Ureter (tissue), 1 donor: ENCODE data around the gene HGFAC. TPM values are rescaled to one million over a fixed set of nuclear protein-coding genes. Genes with fewer than 3 reads are reported as not detected.
"Not testable (repeated sequence)": the region's sequence is repeated elsewhere in the genome, so short reads cannot be mapped to it uniquely, and the experiment has no call there.

ENCODE experiments used
- DNase-seq: peaks from one replicate; pipeline ENCODE4 v3.0.0-alpha.2; 2020; ENCODE audit warnings: low spot score
- total RNA-seq: library from RNA; stranded (reverse); gene quantifications from one replicate; pipeline ENCODE4 v1.2.4, GENCODE V29; 2023
- donor health status: DM: yes; HTN: yes; CAD: no.

The HGFAC gene
- total RNA-seq, 1 donor from 2014 or later: not detected

GRCh38 chr4:3442460-3442958, 741 bp downstream of the HGFAC start:
- no peak for DNase-seq

- no peak for DNase-seq
Observed at GRCh38 chr4:3442959-3443749, 1.4 kb downstream of the HGFAC start.

GRCh38 chr4:3443750-3444309, 2.1 kb downstream of the HGFAC start:
- no peak for DNase-seq

- DNase-seq: no peak
Observed at GRCh38 chr4:3444351-3445110, 2.8 kb downstream of the HGFAC start.

- DNase-seq: no peak
Observed at GRCh38 chr4:3445111-3445820, 3.5 kb downstream of the HGFAC start.

GRCh38 chr4:3445829-3446545, 4.2 kb downstream of the HGFAC start:
- no peak for DNase-seq

- DNase-seq: no peak
Observed at GRCh38 chr4:3446631-3447320, 5.0 kb downstream of the HGFAC start.

GRCh38 chr4:3447431-3448395, 5.9 kb downstream of the HGFAC start:
- no peak for DNase-seq

- no peak for DNase-seq
Observed at GRCh38 chr4:3449047-3449573, 7.3 kb downstream of the HGFAC start.

GRCh38 chr4:3449574-3450534, 8.1 kb downstream of the HGFAC start:
- DNase-seq: no peak

GRCh38 chr4:3450643-3451042, 8.9 kb downstream of the HGFAC start:
- no peak for DNase-seq

GRCh38 chr4:3451956-3452355, 10.2 kb downstream of the HGFAC start:
- no peak for DNase-seq

GRCh38 chr4:3452376-3452775, 10.6 kb downstream of the HGFAC start:
- no peak for DNase-seq

GRCh38 chr4:3455596-3455995, 13.8 kb downstream of the HGFAC start:
- not testable (repeated sequence) for DNase-seq

- DNase-seq: no peak
Observed at GRCh38 chr4:3458371-3458770, 16.6 kb downstream of the HGFAC start.

GRCh38 chr4:3459156-3459555, 17.4 kb downstream of the HGFAC start:
- not testable (repeated sequence) for DNase-seq

GRCh38 chr4:3460926-3461325, 19.2 kb downstream of the HGFAC start:
- no peak for DNase-seq
